H1 (cell line): ENCODE results near the gene H1-8. TPM values are rescaled to one million over a fixed set of nuclear protein-coding genes. Genes with fewer than 3 reads are reported as not detected.

Source experiments
- BRCA1 ChIP-seq: IDR thresholded peaks from 2 replicates; pipeline ENCODE4 v1.6.1; 2012; ENCODE audit warnings: low read depth, low read length, improper control_type of control experiment
- CBX8 ChIP-seq: fragments of 300-800, 300-1000 bp; sonication (generic); IDR thresholded peaks from 2 replicates; pipeline ENCODE4 v1.7.1; 2016; ENCODE audit warnings: low read depth, low read length, borderline replicate concordance
- EGR1 ChIP-seq: IDR thresholded peaks from 2 replicates; pipeline ENCODE4 v1.6.1; 2011; ENCODE audit warnings: low read depth, low read length, borderline replicate concordance
- JUND ChIP-seq: IDR thresholded peaks from 2 replicates; pipeline ENCODE4 v1.6.1; 2011; ENCODE audit warnings: mild to moderate bottlenecking, improper control_type of control experiment, low read length
- KDM1A ChIP-seq: fragments of 200-600, 300-600 bp; sonication (generic); IDR thresholded peaks from 2 replicates; pipeline ENCODE4 v1.7.1; 2016; ENCODE audit warnings: mild to moderate bottlenecking, low read length, borderline replicate concordance
- PHF8 ChIP-seq: fragments of 200-600 bp; sonication (generic); conservative IDR thresholded peaks from 2 replicates; pipeline ENCODE4 v1.7.1; 2012; ENCODE audit warnings: low read depth, mild to moderate bottlenecking, inconsistent platforms, low read length, moderate library complexity
- SAP30 ChIP-seq: fragments of 300-600 bp; sonication (generic); IDR thresholded peaks from 2 replicates; pipeline ENCODE4 v1.7.1; 2012; ENCODE audit warnings: low read length, moderate library complexity, mild to moderate bottlenecking, inconsistent platforms; ENCODE audit not compliant: insufficient read depth, insufficient replicate concordance
- SIX5 ChIP-seq: IDR thresholded peaks from 2 replicates; pipeline ENCODE4 v1.6.1; 2011; ENCODE audit warnings: mild to moderate bottlenecking, low read depth, low read length
- SP2 ChIP-seq: IDR thresholded peaks from 2 replicates; pipeline ENCODE4 v1.6.1; 2012; ENCODE audit warnings: mild to moderate bottlenecking, low read length, inconsistent platforms
- SRF ChIP-seq: IDR thresholded peaks from 2 replicates; pipeline ENCODE4 v1.6.1; 2011; ENCODE audit warnings: mild to moderate bottlenecking, low read depth, low read length, moderate library complexity
- TEAD4 ChIP-seq: IDR thresholded peaks from 2 replicates; pipeline ENCODE4 v1.6.1; 2012; ENCODE audit warnings: low read depth, low read length, inconsistent platforms, mixed read lengths
- ZNF274 ChIP-seq: IDR thresholded peaks from 2 replicates; pipeline ENCODE4 v1.7.0; 2012; ENCODE audit warnings: low read length, borderline replicate concordance; ENCODE audit errors: extremely low read depth
- polyA plus RNA-seq, 7 experiments: library from polyadenylated mRNA; depleted of rRNA in 3 of 7; stranded (reverse) in 5 of 7; unstranded in 2 of 7; fragments of >200 nt in 5 of 7; fragments of 200-250 nt in 2 of 7; gene quantifications; 1 replicate in 5 of 7; 2 replicates in 1 of 7; 4 replicates in 1 of 7; pipeline versions ENCODE4 v1.2.1 to v1.2.3, GENCODE V29; 2011 to 2013; ENCODE audit warnings: missing spikeins in 2 of 7, mixed read lengths in 2 of 7
- total RNA-seq: library from RNA; stranded (reverse); fragmentation: NEBNext Ultra II Directional; extraction: Animal tissue kit (Norgen Biotek cat#: 25700); gene quantifications from 2 replicates; pipeline ENCODE4 v1.2.1, GENCODE V29; 2021
- TF ChIP-seq, protein P1 (sequence below): fragments of 300-600 bp; sonication (generic); IDR thresholded peaks from 2 replicates; pipeline ENCODE4 v1.7.1; 2012; ENCODE audit warnings: low read length, moderate library complexity, mild to moderate bottlenecking, inconsistent platforms; ENCODE audit not compliant: insufficient replicate concordance

The H1-8 gene
- total and polyA plus RNA-seq, 2 of the 8 experiments (the other 6 are each of a cell fraction or from before 2014, with no cell fraction given) = not detected

- TF ChIP-seq, protein P1, sequence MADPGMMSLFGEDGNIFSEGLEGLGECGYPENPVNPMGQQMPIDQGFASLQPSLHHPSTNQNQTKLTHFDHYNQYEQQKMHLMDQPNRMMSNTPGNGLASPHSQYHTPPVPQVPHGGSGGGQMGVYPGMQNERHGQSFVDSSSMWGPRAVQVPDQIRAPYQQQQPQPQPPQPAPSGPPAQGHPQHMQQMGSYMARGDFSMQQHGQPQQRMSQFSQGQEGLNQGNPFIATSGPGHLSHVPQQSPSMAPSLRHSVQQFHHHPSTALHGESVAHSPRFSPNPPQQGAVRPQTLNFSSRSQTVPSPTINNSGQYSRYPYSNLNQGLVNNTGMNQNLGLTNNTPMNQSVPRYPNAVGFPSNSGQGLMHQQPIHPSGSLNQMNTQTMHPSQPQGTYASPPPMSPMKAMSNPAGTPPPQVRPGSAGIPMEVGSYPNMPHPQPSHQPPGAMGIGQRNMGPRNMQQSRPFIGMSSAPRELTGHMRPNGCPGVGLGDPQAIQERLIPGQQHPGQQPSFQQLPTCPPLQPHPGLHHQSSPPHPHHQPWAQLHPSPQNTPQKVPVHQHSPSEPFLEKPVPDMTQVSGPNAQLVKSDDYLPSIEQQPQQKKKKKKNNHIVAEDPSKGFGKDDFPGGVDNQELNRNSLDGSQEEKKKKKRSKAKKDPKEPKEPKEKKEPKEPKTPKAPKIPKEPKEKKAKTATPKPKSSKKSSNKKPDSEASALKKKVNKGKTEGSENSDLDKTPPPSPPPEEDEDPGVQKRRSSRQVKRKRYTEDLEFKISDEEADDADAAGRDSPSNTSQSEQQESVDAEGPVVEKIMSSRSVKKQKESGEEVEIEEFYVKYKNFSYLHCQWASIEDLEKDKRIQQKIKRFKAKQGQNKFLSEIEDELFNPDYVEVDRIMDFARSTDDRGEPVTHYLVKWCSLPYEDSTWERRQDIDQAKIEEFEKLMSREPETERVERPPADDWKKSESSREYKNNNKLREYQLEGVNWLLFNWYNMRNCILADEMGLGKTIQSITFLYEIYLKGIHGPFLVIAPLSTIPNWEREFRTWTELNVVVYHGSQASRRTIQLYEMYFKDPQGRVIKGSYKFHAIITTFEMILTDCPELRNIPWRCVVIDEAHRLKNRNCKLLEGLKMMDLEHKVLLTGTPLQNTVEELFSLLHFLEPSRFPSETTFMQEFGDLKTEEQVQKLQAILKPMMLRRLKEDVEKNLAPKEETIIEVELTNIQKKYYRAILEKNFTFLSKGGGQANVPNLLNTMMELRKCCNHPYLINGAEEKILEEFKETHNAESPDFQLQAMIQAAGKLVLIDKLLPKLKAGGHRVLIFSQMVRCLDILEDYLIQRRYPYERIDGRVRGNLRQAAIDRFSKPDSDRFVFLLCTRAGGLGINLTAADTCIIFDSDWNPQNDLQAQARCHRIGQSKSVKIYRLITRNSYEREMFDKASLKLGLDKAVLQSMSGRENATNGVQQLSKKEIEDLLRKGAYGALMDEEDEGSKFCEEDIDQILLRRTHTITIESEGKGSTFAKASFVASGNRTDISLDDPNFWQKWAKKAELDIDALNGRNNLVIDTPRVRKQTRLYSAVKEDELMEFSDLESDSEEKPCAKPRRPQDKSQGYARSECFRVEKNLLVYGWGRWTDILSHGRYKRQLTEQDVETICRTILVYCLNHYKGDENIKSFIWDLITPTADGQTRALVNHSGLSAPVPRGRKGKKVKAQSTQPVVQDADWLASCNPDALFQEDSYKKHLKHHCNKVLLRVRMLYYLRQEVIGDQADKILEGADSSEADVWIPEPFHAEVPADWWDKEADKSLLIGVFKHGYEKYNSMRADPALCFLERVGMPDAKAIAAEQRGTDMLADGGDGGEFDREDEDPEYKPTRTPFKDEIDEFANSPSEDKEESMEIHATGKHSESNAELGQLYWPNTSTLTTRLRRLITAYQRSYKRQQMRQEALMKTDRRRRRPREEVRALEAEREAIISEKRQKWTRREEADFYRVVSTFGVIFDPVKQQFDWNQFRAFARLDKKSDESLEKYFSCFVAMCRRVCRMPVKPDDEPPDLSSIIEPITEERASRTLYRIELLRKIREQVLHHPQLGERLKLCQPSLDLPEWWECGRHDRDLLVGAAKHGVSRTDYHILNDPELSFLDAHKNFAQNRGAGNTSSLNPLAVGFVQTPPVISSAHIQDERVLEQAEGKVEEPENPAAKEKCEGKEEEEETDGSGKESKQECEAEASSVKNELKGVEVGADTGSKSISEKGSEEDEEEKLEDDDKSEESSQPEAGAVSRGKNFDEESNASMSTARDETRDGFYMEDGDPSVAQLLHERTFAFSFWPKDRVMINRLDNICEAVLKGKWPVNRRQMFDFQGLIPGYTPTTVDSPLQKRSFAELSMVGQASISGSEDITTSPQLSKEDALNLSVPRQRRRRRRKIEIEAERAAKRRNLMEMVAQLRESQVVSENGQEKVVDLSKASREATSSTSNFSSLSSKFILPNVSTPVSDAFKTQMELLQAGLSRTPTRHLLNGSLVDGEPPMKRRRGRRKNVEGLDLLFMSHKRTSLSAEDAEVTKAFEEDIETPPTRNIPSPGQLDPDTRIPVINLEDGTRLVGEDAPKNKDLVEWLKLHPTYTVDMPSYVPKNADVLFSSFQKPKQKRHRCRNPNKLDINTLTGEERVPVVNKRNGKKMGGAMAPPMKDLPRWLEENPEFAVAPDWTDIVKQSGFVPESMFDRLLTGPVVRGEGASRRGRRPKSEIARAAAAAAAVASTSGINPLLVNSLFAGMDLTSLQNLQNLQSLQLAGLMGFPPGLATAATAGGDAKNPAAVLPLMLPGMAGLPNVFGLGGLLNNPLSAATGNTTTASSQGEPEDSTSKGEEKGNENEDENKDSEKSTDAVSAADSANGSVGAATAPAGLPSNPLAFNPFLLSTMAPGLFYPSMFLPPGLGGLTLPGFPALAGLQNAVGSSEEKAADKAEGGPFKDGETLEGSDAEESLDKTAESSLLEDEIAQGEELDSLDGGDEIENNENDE = no peak
- no peak for TF ChIP-seq TEAD4
- TF ChIP-seq SP2 = no peak
- TF ChIP-seq EGR1 = no peak
- no peak for TF ChIP-seq JUND
- TF ChIP-seq KDM1A = no peak
- no peak for TF ChIP-seq SAP30
- no peak for TF ChIP-seq SIX5
- no peak for TF ChIP-seq PHF8
- TF ChIP-seq ZNF274 = no peak
- no peak for TF ChIP-seq CBX8
- no peak for TF ChIP-seq BRCA1
- no peak for TF ChIP-seq SRF
Observed at GRCh38 chr3:129493206-129493605, 49.8 kb upstream of the H1-8 start (continued).
